Transverse colon (tissue), 4 donors: ENCODE data around the gene CARD19.

Source experiments
- CTCF ChIP-seq, 5 experiments: fragments of 200-600 bp in 3 of 5; fragments of 450-650 bp in 2 of 5; sonication (generic) in 3 of 5; IDR thresholded peaks; 1 replicate in 2 of 5; 2 replicates in 3 of 5; pipeline ENCODE4 v1.5.1; 2016 to 2017; ENCODE audit warnings: antibody characterized with exemption in 5 of 5, inconsistent platforms in 3 of 5, mild to moderate bottlenecking in 2 of 5, moderate library complexity in 1 of 5
- EP300 ChIP-seq: sonication (generic); formaldehyde crosslinking; IDR thresholded peaks from one replicate; pipeline ENCODE4 v1.6.1; 2017; ENCODE audit warnings: antibody characterized with exemption, low read depth
- POLR2A ChIP-seq: fragments of 450-650 bp; IDR thresholded peaks from one replicate; pipeline ENCODE4 v1.6.1; 2016; ENCODE audit warnings: antibody characterized with exemption, mild to moderate bottlenecking, moderate library complexity
- POLR2AphosphoS5 ChIP-seq, 3 donors: sonication (generic); formaldehyde crosslinking; IDR thresholded peaks; one replicate each; pipeline ENCODE4 v1.6.1; 2016; ENCODE audit warnings: antibody characterized with exemption in 3 of 3

- TF ChIP-seq POLR2A, result no peak
- TF ChIP-seq CTCF (IDR thresholded peaks at IDR 0.05), result no peak
- TF ChIP-seq POLR2AphosphoS5 (IDR thresholded peaks at IDR 0.05), result no peak
- no peak for TF ChIP-seq EP300
Measured at GRCh38 chr9:93061791-93062763, 33.9 kb upstream of the CARD19 start.
